Left lung (tissue), 10 donors: ENCODE measurements around the gene NOCT. TPM values are rescaled to one million over a fixed set of nuclear protein-coding genes. Genes with fewer than 3 reads are reported as not detected.

ENCODE experiments used
- ATAC-seq: fragments of 200-7000 bp; cut with Tn5 transposase; one replicate; pipeline ENCODE4 v1.9.1; 2020; ENCODE audit warnings: moderate library complexity
- DNase-seq, 4 donors: peaks; one replicate each; pipeline ENCODE4 v3.0.0-alpha.2; 2013 to 2020
- H3K27ac ChIP-seq, 2 donors: fragments of 200-600 bp; sonication (generic) in 1 of 2; one replicate each; pipeline versions ENCODE4 v1.5.0 to v1.8.0; 2020 to 2021
- H3K27me3 ChIP-seq, 2 donors: fragments of 200-600 bp; sonication (generic) in 1 of 2; one replicate each; pipeline versions ENCODE4 v1.5.0 to v1.8.0; 2020 to 2021
- H3K36me3 ChIP-seq, 2 donors: fragments of 200-600 bp; sonication (generic) in 1 of 2; one replicate each; pipeline versions ENCODE4 v1.5.0 to v1.8.0; 2020 to 2021
- H3K4me1 ChIP-seq, 2 donors: fragments of 200-600 bp; one replicate each; pipeline ENCODE4 v1.8.0; 2021
- H3K4me3 ChIP-seq, 2 donors: fragments of 200-600 bp; sonication (generic) in 1 of 2; one replicate each; pipeline versions ENCODE4 v1.5.0 to v1.8.0; 2020 to 2021; ENCODE audit warnings: mild to moderate bottlenecking in 1 of 2
- H3K9me3 ChIP-seq, 2 donors: fragments of 200-600 bp; sonication (generic) in 1 of 2; one replicate each; pipeline versions ENCODE4 v1.5.0 to v1.8.0; 2020 to 2021
- CTCF ChIP-seq, 2 donors: fragments of 200-600 bp; sonication (generic) in 1 of 2; IDR thresholded peaks; one replicate each; pipeline versions ENCODE4 v1.5.0 to v1.8.0; 2021; ENCODE audit warnings: antibody characterized with exemption in 2 of 2
- intact Hi-C, 2 donors: fragments of 100-400 bp; cut with DNase I; formaldehyde crosslinking; loops; one replicate each; pipeline versions ENCODE4 v1.11.2 to v1.14.2; 2022
- polyA plus RNA-seq, 6 donors: library from polyadenylated mRNA; unstranded; fragments of 120-200 nt; gene quantifications; one replicate each; pipeline ENCODE4 v1.2.1, GENCODE V29; 2013; ENCODE audit not compliant: insufficient read length in 6 of 6
- total RNA-seq, 2 donors: library from RNA; stranded (reverse); fragmentation: NEBNext Ultra II Directional; extraction: Animal tissue kit (Norgen Biotek cat#: 25700); gene quantifications; one replicate each; pipeline ENCODE4 v1.2.1, GENCODE V29; 2021
- donor health status: DM: no; HTN: yes; CAD: no.
- donor health status: DM: no; HTN: no; CAD: no.

The NOCT gene
- total and polyA plus RNA-seq, 8 donors = 2.7 to 11.9 (median 3.5) TPM

GRCh38 chr4:139076016-139076744, 60.6 kb downstream of the NOCT start:
- Histone ChIP-seq H3K9me3 (no peaks in the 10 kb centered on the region), H3K4me1 (peaks cover 14 to 50% of the 10 kb centered on the region in 2 donors), H3K36me3 (peaks cover 0 to 14% of the 10 kb centered on the region in 2 donors), H3K27ac (no peak overlapping the region), H3K4me3 (no peak overlapping the region), H3K27me3 (no peaks in the 10 kb centered on the region)
- ATAC-seq = peak; percentile 18
- no peak for DNase-seq
- TF ChIP-seq CTCF (IDR thresholded peaks at IDR 0.05) = no peak
- intact Hi-C loops = no loop called here

- peaks cover 22 to 66% of the 10 kb centered on the region in 2 donors for H3K4me1 ChIP-seq
- no peaks in the 10 kb centered on the region for H3K9me3 ChIP-seq
- ATAC-seq (no peak), DNase-seq (no peak)
- peaks cover 0 to 3% of the 10 kb centered on the region in 2 donors for H3K36me3 ChIP-seq
- intact Hi-C loops = no loop called here
- H3K4me3 ChIP-seq = no peak overlapping the region
- H3K27ac ChIP-seq = no peak overlapping the region
- no peaks in the 10 kb centered on the region for H3K27me3 ChIP-seq
- no peak for TF ChIP-seq CTCF (IDR thresholded peaks at IDR 0.05)
Observed at GRCh38 chr4:139077567-139078355, 62.2 kb downstream of the NOCT start.

DNA sequence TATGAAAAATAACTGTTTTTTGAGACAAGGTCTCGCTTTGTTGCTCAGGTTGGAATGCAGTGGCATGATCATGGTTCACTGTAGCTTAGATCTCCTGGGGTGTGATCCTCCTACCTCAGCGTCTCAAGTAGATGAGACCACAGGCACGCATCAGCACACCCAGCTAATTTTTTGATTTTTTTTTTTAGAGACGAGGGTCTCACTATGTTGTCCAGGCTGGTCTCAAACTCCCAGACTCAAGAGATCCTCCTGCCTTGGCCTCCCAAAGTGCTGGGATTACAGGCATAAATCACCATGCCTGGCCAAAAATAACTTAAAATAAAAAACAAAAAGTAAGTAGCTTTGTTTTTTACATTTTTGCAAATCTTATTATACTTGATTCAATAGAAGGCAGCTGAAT, 63.3 kb downstream of the NOCT start:
- H3K27me3 ChIP-seq = no peaks in the 10 kb centered on the region
- ATAC-seq (no peak), DNase-seq (no peak)
- no peaks in the 10 kb centered on the region for H3K36me3 ChIP-seq
- no peak for TF ChIP-seq CTCF (IDR thresholded peaks at IDR 0.05)
- no peaks in the 10 kb centered on the region for H3K9me3 ChIP-seq
- H3K4me3 ChIP-seq = no peak overlapping the region
- no peak overlapping the region for H3K27ac ChIP-seq
- intact Hi-C loops = no loop called here
- H3K4me1 ChIP-seq = peaks cover 22 to 66% of the 10 kb centered on the region in 2 donors

DNA sequence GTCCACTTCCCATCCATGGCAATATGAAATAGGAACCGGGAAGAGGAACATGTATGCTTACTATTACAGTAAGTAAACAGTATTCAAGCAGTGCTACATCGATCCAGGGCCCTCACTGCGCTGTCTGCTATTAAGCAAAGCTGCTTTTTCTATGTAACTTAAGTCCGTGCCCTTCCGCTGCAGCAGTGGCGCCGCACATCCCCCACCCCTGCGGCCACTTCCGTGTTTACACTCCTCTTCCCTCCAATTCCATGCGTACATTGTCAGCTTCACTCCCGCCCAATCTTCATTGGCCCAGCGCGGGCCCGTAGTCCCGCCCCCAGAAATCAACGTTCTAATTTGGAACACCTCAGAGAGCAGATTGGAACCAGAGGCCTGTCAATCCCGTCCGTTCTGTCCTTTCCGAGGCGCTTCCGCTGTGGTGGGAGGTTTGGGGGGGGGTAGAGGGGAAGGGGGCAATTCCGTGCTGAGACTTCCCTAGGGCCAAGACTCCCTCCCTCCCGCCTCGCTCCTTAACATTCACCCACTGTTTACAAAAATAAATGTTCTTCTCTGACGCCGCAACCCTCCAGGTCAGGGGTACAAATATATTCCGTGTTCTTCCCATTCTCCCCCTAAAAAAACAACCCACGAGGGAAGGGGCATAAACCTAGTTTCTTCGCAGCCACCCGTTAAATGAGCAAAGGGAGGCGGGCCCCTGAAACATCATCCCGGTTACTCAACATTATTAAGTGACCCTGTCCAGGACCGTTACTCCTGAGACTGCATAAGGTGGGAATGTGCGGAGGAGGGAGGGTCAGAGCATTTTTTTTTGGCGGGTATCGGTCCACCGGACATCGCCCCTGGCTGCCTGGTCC, 67.4 kb downstream of the NOCT start:
- TF ChIP-seq CTCF (IDR thresholded peaks at IDR 0.05) = no peak
- intact Hi-C loops = loop anchor here in 1 of 2 donors (10.0 kb wide), 1 partner anchor 48 kb away; no protein-coding TSS in a partner anchor
- no peaks in the 10 kb centered on the region for H3K27me3 ChIP-seq
- peak overlapping the region; percentile 94 to 95 for H3K27ac ChIP-seq
- DNase-seq = peak; percentile 96 to 98 (median 96)
- no peaks in the 10 kb centered on the region for H3K9me3 ChIP-seq
- H3K36me3 ChIP-seq = no peaks in the 10 kb centered on the region
- peak overlapping the region; percentile 66 to 82 for H3K4me3 ChIP-seq
- peak; percentile 90 for ATAC-seq
- peaks cover 20 to 52% of the 10 kb centered on the region in 2 donors for H3K4me1 ChIP-seq
